GM19372 (cell line): ENCODE data around the gene ARHGAP9.
"Not testable (repeated sequence)": the region's sequence is repeated elsewhere in the genome, so short reads cannot be mapped to it uniquely, and the experiment has no call there.

ENCODE experiments used
- ATAC-seq: cut with Tn5 transposase; IDR thresholded peaks from one replicate; pipeline ENCODE4 v1.9.1; 2021; ENCODE audit warnings: mild to moderate bottlenecking, low read depth, moderate library complexity; ENCODE audit not compliant: unreplicated experiment

ARHGAP9 gene

GRCh38 chr12:57446292-57446960, 33.2 kb downstream of the ARHGAP9 start:
- ATAC-seq, result no peak

GRCh38 chr12:57444744-57445143, 34.9 kb downstream of the ARHGAP9 start:
- no peak for ATAC-seq

- ATAC-seq, result not testable (repeated sequence)
Measured at GRCh38 chr12:57444337-57444736, 35.3 kb downstream of the ARHGAP9 start.

GRCh38 chr12:57441846-57442427, 37.7 kb downstream of the ARHGAP9 start:
- no peak for ATAC-seq

- ATAC-seq, result not testable (repeated sequence)
Measured at GRCh38 chr12:57441393-57441792, 38.3 kb downstream of the ARHGAP9 start.

GRCh38 chr12:57439762-57440266, 39.9 kb downstream of the ARHGAP9 start:
- no peak for ATAC-seq

- no peak for ATAC-seq
Measured at GRCh38 chr12:57438400-57438799, 41.3 kb downstream of the ARHGAP9 start.

GRCh38 chr12:57435293-57435692, 44.4 kb downstream of the ARHGAP9 start:
- ATAC-seq, result no peak

GRCh38 chr12:57434517-57435223, 45.0 kb downstream of the ARHGAP9 start, which contains the start of gene INHBC:
Gene INHBC, plus strand, starts transcription at chr12:57434784. Its CDS starts 103 bp downstream, at chr12:57434887.
- ATAC-seq, result no peak

- no peak for ATAC-seq
Measured at GRCh38 chr12:57433370-57433769, 46.3 kb downstream of the ARHGAP9 start.

- no peak for ATAC-seq
Measured at GRCh38 chr12:57431654-57432188, 47.9 kb downstream of the ARHGAP9 start.

GRCh38 chr12:57430931-57431566, 48.6 kb downstream of the ARHGAP9 start, which contains the start of gene R3HDM2:
Gene R3HDM2, minus strand, starts transcription at chr12:57431043. Its CDS starts 120,615 bp downstream, at chr12:57310428.
- peak; percentile 91 for ATAC-seq

GRCh38 chr12:57430112-57430930, 49.3 kb downstream of the ARHGAP9 start:
- peak; percentile 57 for ATAC-seq

GRCh38 chr12:57429473-57430111, 50.1 kb downstream of the ARHGAP9 start:
- ATAC-seq, result no peak

- no peak for ATAC-seq
Measured at GRCh38 chr12:57428965-57429364, 50.7 kb downstream of the ARHGAP9 start.

GRCh38 chr12:57426948-57427347, 52.7 kb downstream of the ARHGAP9 start:
- ATAC-seq, result not testable (repeated sequence)
